Mucosa of descending colon (tissue), 3 donors: ENCODE results near the gene SPAG4. TPM values are rescaled to one million over a fixed set of nuclear protein-coding genes. Genes with fewer than 3 reads are reported as not detected.

Experiments used
- ATAC-seq: fragments of 200-7000 bp; cut with Tn5 transposase; one replicate; pipeline ENCODE4 v1.9.1; 2020; ENCODE audit warnings: mild to moderate bottlenecking, moderate library complexity
- DNase-seq, 3 donors: peaks; one replicate each; pipeline ENCODE4 v3.0.0-alpha.2; 2020
- H3K36me3 ChIP-seq: fragments of 200-600 bp; one replicate; pipeline ENCODE4 v1.8.0; 2021; ENCODE audit warnings: low read depth, mild to moderate bottlenecking
- H3K4me1 ChIP-seq: fragments of 200-600 bp; one replicate; pipeline ENCODE4 v1.8.0; 2021; ENCODE audit warnings: low read depth, mild to moderate bottlenecking
- H3K4me3 ChIP-seq: fragments of 200-600 bp; one replicate; pipeline ENCODE4 v1.8.0; 2021; ENCODE audit warnings: mild to moderate bottlenecking
- H3K9me3 ChIP-seq: fragments of 200-600 bp; one replicate; pipeline ENCODE4 v1.8.0; 2021; ENCODE audit warnings: mild to moderate bottlenecking
- CTCF ChIP-seq: fragments of 200-600 bp; IDR thresholded peaks from one replicate; pipeline ENCODE4 v1.8.0; 2022; ENCODE audit warnings: antibody characterized with exemption, mild to moderate bottlenecking
- intact Hi-C, 2 donors: fragments of 100-400 bp; cut with DNase I in 1 of 2; cut with micrococcal nuclease in 1 of 2; formaldehyde crosslinking; loops; one replicate each; pipeline versions ENCODE4 v1.11.0 to v1.11.1; 2022; cut with DNase I, micrococcal nuclease
- total RNA-seq, 3 donors: library from RNA; stranded (reverse); fragmentation: NEBNext Ultra II Directional in 2 of 3; extraction: Animal tissue kit (Norgen Biotek cat#: 25700) in 2 of 3; gene quantifications; one replicate each; pipeline versions ENCODE4 v1.2.1 to v1.2.4, GENCODE V29; 2021 to 2023
- donor health status: DM: no; HTN: no; CAD: no; lungs with moderate emphysema.
- donor health status: DM: no; HTN: no; CAD: no.
- donor health status: DM: no; HTN: yes; CAD: no.

SPAG4 gene
- total RNA-seq, 3 donors from 2014 or later = 3.5 to 5.9 (median 4.1) TPM

GRCh38 chr20:35576816-35577215, 38.8 kb upstream of the SPAG4 start:
- ATAC-seq (no peak), DNase-seq (peak in 1 of 3 donors; percentile 19)
- H3K9me3 ChIP-seq = peaks cover 8% of the 10 kb centered on the region
- H3K4me3 ChIP-seq = no peak overlapping the region
- no peak for TF ChIP-seq CTCF
- H3K36me3 ChIP-seq = no peaks in the 10 kb centered on the region
- H3K4me1 ChIP-seq = no peaks in the 10 kb centered on the region
- intact Hi-C loops = no loop called here

GRCh38 chr20:35578469-35578868, 37.2 kb upstream of the SPAG4 start:
- ATAC-seq (no peak), DNase-seq (peak in 1 of 3 donors; percentile 24)
- intact Hi-C loops = no loop called here
- TF ChIP-seq CTCF = no peak
- Histone ChIP-seq H3K9me3 (no peaks in the 10 kb centered on the region), H3K36me3 (no peaks in the 10 kb centered on the region), H3K4me3 (no peak overlapping the region), H3K4me1 (no peaks in the 10 kb centered on the region)

GRCh38 chr20:35579196-35579595, 36.4 kb upstream of the SPAG4 start:
- TF ChIP-seq CTCF = no peak
- H3K4me1 ChIP-seq = no peaks in the 10 kb centered on the region
- ATAC-seq (no peak), DNase-seq (peak in 1 of 3 donors; percentile 21)
- no peaks in the 10 kb centered on the region for H3K36me3 ChIP-seq
- no peak overlapping the region for H3K4me3 ChIP-seq
- no peaks in the 10 kb centered on the region for H3K9me3 ChIP-seq
- intact Hi-C loops = no loop called here

GRCh38 chr20:35582131-35582530, 33.5 kb upstream of the SPAG4 start:
- no peaks in the 10 kb centered on the region for H3K36me3 ChIP-seq
- ATAC-seq = no peak
- no peak overlapping the region for H3K4me3 ChIP-seq
- DNase-seq = no peak
- no peaks in the 10 kb centered on the region for H3K4me1 ChIP-seq
- TF ChIP-seq CTCF = no peak
- intact Hi-C loops = no loop called here
- H3K9me3 ChIP-seq = no peaks in the 10 kb centered on the region

- H3K4me1 ChIP-seq = no peaks in the 10 kb centered on the region
- no peak for DNase-seq
- TF ChIP-seq CTCF = no peak
- ATAC-seq = no peak
- no peaks in the 10 kb centered on the region for H3K9me3 ChIP-seq
- intact Hi-C loops = no loop called here
- no peak overlapping the region for H3K4me3 ChIP-seq
- H3K36me3 ChIP-seq = no peaks in the 10 kb centered on the region
Measured at GRCh38 chr20:35582741-35583404, 32.8 kb upstream of the SPAG4 start.
